ENCODE measurements around the gene ITGA1.
"Not testable (repeated sequence)": the region's sequence is repeated elsewhere in the genome, so short reads cannot be mapped to it uniquely, and the experiment has no call there.

ITGA1 gene

DNA sequence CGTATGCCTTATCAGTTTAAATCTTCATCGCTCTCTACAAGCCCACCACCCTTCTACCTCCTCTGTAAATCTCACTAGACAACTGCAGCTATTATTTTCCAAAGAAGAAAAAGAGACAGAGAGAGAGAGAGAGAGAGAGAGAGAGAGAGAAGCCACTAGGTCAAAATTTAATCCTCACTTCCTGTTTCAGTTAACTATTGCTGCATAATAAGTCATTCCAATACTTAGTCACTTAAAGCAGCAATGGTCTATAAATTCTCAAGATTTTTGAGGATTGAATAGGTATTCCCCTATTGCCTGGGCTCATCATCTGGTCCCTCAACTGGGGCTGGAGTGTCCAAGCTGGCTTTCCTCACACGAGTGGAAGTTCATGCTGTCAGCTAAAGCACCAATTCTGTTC, 68.8 kb downstream of the ITGA1 start:
- no peak overlapping the region for H3K27ac ChIP-seq
- no peak for DNase-seq (ENCODE audit: low read depth, low spot score)

DNA sequence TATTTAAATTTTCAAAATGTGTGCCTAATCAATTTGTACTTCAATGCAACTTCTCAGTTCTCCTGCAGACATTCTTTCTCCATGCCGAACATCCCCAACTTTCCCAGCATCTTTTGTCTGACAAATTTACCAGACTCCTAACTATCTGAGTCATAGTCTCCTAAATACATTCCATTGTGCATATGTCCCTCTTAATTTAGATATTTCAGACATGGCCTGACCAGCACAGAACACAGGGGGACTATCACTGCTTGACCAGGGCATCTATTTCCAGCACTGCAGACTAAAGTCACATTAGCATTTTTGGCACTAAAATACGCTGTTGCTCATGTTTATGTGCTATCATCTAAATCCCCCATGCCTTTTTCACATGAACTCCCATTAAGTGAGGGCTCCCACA, 71.9 kb downstream of the ITGA1 start:
- H3K27ac ChIP-seq, result no peak overlapping the region
- no peak for DNase-seq (ENCODE audit: low read depth, low spot score)

DNA sequence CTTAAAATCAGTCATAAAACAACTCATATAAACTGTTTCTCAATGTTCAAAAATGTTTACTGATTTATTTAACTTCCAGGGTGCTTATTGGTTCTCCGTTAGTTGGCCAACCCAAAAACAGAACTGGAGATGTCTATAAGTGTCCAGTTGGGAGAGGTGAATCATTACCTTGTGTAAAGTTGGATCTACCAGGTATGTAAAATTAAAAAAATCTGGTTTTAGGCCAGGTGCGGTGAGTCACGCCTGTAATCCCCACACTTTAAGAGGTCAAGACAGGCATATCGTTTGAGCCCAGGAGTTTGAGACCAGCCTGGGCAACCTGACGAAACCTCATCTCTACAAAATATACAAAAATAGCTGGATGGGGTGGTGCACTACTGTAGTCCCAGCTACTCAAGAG, 73.7 kb downstream of the ITGA1 start:
- DNase-seq (ENCODE audit: low read depth, low spot score), result peak; percentile 80
- H3K27ac ChIP-seq, result no peak overlapping the region

DNA sequence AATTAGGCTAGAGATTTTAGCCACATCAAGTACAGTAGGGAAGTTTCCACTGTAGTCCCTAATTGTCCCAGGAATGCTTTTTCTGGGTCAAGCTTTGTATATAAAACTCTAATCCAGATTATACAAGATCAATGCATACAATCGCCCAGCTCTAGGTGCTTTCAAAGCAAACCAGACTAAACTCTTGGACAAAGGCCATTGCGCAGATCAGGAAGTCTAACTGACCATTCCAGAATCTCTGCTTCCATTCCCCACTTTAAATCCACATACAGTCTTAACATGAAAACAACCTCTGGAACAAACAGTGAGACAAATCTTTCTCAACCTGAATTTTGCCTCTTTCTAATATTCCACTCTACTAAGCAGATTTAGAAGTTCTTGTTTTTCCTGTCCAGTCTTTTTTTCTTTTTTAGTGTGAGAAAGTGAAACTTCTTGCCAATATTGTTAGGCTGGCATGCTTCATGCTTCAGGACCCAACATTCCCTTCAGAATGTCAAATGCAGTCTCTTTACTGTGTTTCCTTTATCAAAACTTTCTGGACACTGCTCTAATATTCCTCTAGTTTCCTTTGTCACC, 76.1 kb downstream of the ITGA1 start:
- H3K27ac ChIP-seq, result no peak overlapping the region
- DNase-seq (ENCODE audit: low read depth, low spot score), result no peak

- no peak overlapping the region for H3K27ac ChIP-seq
- no peak for DNase-seq (ENCODE audit: low read depth, low spot score)
Observed at GRCh38 chr5:52864371-52864770, 76.7 kb downstream of the ITGA1 start.

DNA sequence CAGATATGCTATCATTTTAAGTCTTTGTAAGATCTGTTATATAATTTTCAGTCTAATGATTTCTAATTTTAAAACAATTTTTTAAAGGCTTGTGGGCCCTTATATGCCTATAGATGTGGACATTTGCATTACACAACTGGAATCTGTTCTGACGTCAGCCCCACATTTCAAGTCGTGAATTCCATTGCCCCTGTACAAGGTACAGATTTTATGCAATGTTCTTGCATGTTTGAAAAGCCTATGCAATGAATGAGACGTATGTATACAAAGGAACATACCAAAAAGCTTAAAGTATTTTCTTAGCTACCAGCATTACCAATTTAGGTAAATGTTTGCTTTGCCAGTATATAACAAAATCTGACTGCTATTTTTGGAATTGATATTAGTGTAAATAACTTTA, 77.2 kb downstream of the ITGA1 start:
- no peak for DNase-seq (ENCODE audit: low read depth, low spot score)

GRCh38 chr5:52865991-52866390, 78.3 kb downstream of the ITGA1 start:
- DNase-seq (ENCODE audit: low read depth, low spot score); H3K27ac ChIP-seq: not testable (repeated sequence)

More for the DNA sequence above, 77.2 kb downstream of the ITGA1 start:
- no peak overlapping the region for H3K27ac ChIP-seq

GRCh38 chr5:52867809-52868208, 80.1 kb downstream of the ITGA1 start:
- DNase-seq (ENCODE audit: low read depth, low spot score), result no peak
- H3K27ac ChIP-seq, result no peak overlapping the region

GRCh38 chr5:52868417-52868816, 80.7 kb downstream of the ITGA1 start:
- H3K27ac ChIP-seq, result no peak overlapping the region
- no peak for DNase-seq (ENCODE audit: low read depth, low spot score)

DNA sequence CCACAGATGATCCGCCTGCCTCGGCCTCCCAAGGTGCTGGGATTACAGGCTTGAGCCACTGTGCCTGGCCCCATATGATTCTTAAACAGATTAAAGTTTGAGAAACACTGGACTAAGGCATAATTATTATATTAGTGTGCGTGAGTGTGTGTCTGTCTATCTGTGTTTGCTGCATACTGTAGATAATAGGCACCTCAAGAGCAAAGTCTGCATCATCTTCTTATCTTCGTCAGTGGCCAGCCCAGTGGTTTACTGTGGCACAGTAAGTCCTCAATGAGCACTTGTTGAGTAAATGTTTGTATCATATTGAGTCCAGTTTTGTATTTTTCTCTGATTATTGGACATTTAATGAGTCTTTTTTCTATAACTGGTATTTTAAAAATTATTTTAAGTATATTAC, 81.7 kb downstream of the ITGA1 start:
- no peak for DNase-seq (ENCODE audit: low read depth, low spot score)
- no peak overlapping the region for H3K27ac ChIP-seq

- H3K27ac ChIP-seq, result peak overlapping the region; percentile 6
- DNase-seq (ENCODE audit: low read depth, low spot score), result no peak
Observed at GRCh38 chr5:52870448-52870847, 82.7 kb downstream of the ITGA1 start.

GRCh38 chr5:52875827-52876226, 88.1 kb downstream of the ITGA1 start:
- no peak for DNase-seq (ENCODE audit: low read depth, low spot score)
- H3K27ac ChIP-seq, result no peak overlapping the region

DNA sequence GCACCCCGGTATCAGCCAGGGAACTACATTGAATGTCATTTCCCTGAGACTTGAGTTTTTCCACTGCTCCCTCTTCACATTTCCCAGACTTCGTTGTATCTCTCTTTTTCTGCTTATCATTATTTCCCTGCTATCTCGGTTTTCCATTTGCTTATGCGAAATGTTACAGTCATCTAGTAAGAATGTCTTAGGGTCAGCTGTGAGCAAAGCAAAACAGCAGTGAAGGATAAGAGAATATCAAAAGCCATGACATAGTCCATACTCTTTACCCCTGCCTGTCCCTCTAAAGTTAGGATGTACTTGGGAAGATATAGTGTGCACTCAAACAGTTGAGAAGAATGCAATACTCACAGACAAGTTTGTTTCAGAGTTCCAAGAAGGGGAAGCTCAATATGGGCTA, 88.7 kb downstream of the ITGA1 start:
- no peak overlapping the region for H3K27ac ChIP-seq
- DNase-seq (ENCODE audit: low read depth, low spot score), result no peak

DNA sequence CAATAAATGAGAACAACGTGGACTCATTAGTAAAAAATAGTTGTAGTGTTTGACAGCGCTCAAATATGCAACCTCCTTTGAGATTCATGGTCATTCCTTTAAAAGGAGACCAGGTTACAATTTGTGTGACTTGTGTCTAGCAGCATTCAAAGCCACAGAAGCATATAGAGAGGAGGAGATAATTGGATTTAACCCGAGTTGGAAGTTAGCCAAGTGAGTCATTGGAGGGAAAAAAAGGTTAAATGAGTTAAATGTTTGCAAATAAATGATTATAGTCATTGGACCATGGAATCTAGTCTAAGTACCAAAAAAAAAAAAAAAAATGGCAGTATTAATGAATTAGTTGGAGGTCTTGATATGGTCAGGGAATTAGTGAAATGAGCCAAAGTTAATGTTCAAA, 90.9 kb downstream of the ITGA1 start:
- DNase-seq (ENCODE audit: low read depth, low spot score), result no peak
- H3K27ac ChIP-seq, result no peak overlapping the region

DNA sequence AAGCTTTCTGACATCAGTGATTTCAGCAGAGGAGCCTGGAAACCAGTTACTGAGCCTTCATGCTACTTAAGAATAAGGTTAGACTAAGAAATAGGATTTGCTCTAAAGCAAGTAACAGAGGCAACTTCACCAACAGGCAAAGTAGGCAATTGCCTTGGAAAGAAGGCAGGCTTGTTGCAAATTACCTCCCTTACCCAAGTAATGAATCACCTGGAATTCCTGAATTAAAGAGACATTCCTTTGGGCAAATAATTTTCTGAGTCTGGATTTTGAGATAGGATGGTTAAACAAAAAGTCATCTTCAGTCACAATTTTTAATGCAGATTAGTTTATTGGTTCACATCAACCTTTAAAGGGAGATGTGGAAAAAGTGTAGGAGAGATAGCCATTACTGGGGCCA, 92.8 kb downstream of the ITGA1 start:
- H3K27ac ChIP-seq, result no peak overlapping the region
- no peak for DNase-seq (ENCODE audit: low read depth, low spot score)

DNA sequence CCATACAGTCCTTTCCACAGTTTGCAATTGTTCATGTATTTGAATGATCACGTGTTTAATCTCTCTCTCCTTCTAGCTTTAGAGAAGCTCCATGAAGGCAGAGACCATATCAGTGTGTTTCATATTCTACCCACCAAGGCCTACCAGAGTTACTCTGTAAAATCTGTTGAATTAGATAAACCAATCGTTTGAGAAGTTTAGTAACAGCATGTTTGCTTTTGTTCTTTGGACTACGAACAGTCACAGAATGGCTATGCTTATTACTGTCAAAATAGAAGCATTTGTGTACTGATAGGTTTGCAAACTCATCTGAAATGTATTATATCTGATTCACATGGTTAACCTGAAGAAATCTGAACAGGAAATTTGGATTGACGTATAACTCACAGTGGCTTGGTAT, 93.8 kb downstream of the ITGA1 start:
- no peak for DNase-seq (ENCODE audit: low read depth, low spot score)
- no peak overlapping the region for H3K27ac ChIP-seq

DNA sequence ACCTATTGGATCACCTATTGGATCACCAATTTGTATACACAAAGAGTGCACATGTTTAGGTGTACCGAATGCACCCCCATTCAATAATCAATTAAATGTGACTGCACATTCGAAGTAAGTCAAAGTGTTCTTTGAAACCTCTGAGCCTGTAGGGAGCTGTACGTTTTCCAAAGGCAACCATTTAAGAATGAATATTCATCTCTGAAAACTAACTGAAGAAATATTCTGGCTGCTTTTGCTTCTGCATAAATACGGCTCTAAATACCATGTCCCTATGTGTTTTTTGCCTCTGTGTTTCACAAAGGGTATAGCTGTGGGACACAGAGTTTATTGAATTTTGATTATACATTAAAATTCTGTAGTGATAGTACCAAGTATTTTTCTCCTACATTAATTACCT, 95.4 kb downstream of the ITGA1 start:
- no peak overlapping the region for H3K27ac ChIP-seq
- DNase-seq (ENCODE audit: low read depth, low spot score), result no peak

- no peak for DNase-seq (ENCODE audit: low read depth, low spot score)
- no peak overlapping the region for H3K27ac ChIP-seq
Observed at GRCh38 chr5:52884453-52884852, 96.7 kb downstream of the ITGA1 start.

DNA sequence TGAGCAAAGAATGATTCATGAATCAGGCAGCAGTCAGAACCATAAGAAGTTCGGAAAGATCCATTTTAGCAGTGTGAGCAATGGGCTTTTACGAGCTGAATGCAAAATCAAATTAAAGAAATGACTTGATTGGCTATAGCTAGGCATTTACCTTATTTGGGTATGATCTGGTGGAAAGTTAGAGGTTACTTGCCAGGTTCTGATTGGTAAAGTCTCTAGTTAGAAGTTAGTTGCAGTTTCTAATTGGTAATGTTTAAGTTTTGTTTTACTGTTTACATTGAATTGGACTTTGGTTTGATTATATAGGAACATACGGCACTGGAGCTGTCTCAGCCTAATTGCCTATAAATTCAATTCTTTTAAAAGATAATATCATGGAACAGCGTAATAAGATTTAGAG, 97.9 kb downstream of the ITGA1 start:
- DNase-seq (ENCODE audit: low read depth, low spot score), result no peak

GRCh38 chr5:52886206-52886605, 98.5 kb downstream of the ITGA1 start:
- no peak overlapping the region for H3K27ac ChIP-seq
- DNase-seq (ENCODE audit: low read depth, low spot score), result no peak

More for the DNA sequence above, 97.9 kb downstream of the ITGA1 start:
- no peak overlapping the region for H3K27ac ChIP-seq

DNA sequence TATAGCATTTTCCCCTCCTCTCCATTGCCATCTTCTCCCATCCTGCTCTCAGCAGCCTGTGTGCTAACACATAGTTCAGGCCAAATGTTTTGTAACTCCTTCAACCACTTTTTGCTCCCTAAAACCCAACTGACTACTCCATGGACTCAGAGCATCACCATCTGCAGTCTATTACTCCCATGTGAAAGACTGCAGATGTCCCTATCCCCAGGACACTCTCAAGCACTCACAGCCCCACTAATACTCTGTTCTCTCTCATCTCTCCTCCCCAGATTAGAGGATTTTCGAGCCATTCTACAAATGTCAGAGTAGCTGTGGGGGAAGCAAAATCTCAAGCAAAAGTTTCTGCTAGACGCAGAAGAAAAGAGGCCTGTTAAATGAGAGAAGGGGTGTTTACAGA, 99.3 kb downstream of the ITGA1 start:
- no peak for DNase-seq (ENCODE audit: low read depth, low spot score)
- no peak overlapping the region for H3K27ac ChIP-seq

DNA sequence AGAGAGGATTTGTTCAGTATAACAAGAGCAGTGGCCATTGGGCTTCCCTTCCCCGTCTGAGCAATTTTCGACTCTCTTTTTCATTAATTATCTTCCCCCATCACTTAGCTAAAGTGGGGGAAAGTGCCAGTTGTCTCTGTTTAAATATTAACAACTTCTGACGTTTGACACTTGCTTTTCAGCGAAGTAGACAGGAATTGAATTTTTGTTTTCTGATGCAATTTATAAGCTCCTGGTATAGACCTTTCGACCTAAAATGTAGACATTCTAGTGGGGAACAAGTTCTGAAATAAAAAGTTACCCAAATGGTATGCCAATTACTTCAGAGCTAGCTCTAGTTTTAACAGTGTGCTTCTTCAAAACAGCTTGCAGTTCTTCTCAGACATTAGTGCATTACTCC, 100.6 kb downstream of the ITGA1 start:
- H3K27ac ChIP-seq, result no peak overlapping the region
- DNase-seq (ENCODE audit: low read depth, low spot score), result no peak

Data from epithelial cell of prostate (primary cell).